ENCODE data around the gene AFAP1.

The AFAP1 gene

DNA sequence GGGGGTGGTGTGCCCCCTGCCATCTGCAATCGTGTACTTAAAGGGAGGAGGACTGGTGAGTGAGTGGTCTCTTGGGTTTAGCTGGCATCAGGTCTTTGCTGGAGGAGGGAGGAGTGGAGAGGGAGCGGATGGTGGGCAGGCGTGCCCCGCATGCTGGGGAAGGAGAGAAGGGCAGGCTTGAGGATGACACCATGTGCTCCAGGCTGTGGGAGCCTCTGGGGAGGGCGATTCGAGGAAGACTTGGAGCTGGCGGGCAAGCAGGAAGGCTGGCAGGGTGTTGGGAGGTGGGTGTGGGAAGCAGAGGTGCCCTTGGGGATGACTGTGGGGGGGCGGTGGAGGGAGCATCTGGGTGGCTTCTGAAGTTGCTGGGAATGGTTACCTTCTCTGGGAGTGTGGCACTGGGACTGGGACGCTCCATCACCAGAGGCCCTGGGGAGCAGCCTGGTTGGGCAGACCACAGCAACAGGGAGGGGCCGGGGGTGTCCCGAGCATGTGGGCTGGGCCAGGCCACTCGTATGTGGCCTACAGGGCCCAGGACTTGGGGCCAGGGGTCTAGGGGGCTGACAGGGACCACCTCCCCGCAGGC is 30.8 kb upstream of the AFAP1 start:
- TF ChIP-seq POLR2AphosphoS5 (IDR thresholded peaks at IDR 0.05; ENCODE audit: low read depth, low read length) = no peak
- TF ChIP-seq SIN3A (IDR thresholded peaks at IDR 0.05; ENCODE audit: borderline replicate concordance, insufficient read depth, low read length) = no peak
- TF ChIP-seq FOXP2 (optimal IDR thresholded peaks at IDR 0.05; ENCODE audit: borderline replicate concordance, extremely low read depth, extremely low read length, insufficient read depth) = no peak
- no peak for TF ChIP-seq TAF1 (IDR thresholded peaks at IDR 0.05; ENCODE audit: borderline replicate concordance, insufficient read depth, low read length)
- TF ChIP-seq, protein P1, sequence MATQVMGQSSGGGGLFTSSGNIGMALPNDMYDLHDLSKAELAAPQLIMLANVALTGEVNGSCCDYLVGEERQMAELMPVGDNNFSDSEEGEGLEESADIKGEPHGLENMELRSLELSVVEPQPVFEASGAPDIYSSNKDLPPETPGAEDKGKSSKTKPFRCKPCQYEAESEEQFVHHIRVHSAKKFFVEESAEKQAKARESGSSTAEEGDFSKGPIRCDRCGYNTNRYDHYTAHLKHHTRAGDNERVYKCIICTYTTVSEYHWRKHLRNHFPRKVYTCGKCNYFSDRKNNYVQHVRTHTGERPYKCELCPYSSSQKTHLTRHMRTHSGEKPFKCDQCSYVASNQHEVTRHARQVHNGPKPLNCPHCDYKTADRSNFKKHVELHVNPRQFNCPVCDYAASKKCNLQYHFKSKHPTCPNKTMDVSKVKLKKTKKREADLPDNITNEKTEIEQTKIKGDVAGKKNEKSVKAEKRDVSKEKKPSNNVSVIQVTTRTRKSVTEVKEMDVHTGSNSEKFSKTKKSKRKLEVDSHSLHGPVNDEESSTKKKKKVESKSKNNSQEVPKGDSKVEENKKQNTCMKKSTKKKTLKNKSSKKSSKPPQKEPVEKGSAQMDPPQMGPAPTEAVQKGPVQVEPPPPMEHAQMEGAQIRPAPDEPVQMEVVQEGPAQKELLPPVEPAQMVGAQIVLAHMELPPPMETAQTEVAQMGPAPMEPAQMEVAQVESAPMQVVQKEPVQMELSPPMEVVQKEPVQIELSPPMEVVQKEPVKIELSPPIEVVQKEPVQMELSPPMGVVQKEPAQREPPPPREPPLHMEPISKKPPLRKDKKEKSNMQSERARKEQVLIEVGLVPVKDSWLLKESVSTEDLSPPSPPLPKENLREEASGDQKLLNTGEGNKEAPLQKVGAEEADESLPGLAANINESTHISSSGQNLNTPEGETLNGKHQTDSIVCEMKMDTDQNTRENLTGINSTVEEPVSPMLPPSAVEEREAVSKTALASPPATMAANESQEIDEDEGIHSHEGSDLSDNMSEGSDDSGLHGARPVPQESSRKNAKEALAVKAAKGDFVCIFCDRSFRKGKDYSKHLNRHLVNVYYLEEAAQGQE (IDR thresholded peaks at IDR 0.05; ENCODE audit: insufficient read depth in 1 of 2, low read depth in 2 of 2, low read length in 2 of 2) = no peak

DNA sequence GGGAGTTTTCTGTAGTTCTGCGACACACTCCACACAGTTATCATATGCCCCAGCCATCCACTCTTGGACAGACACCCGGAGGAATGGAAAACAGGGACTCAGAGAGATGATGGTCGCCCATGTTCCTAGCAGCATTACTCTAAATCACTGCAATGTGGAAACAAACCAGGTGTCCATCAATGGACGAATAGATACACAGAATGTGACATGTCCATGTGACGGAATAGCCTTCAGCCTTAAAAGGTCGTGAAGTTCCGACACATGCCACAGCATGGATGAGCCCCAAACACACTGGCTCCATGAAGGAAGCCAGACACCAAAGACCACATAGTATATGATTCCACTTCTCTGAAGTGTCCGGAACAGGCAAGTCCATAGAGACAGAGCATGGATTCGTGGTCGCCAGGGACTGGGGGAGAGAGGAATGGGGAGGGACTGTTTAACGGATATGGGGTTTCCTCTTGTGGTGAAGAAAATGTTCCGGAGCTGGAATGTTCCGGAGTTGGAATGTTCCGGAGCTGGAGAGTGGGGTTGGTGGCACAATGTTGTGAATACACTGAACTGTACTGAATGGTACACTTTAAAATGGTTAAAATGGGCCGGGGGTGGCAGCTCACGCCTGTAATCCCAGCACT is 28.7 kb upstream of the AFAP1 start:
- TF ChIP-seq, protein P1 (IDR thresholded peaks at IDR 0.05; ENCODE audit: insufficient read depth in 1 of 2, low read depth in 2 of 2, low read length in 2 of 2) = no peak
- TF ChIP-seq POLR2AphosphoS5 (IDR thresholded peaks at IDR 0.05; ENCODE audit: low read depth, low read length) (no peak), TAF1 (IDR thresholded peaks at IDR 0.05; ENCODE audit: borderline replicate concordance, insufficient read depth, low read length) (no peak), SIN3A (IDR thresholded peaks at IDR 0.05; ENCODE audit: borderline replicate concordance, insufficient read depth, low read length) (no peak), FOXP2 (optimal IDR thresholded peaks at IDR 0.05; ENCODE audit: borderline replicate concordance, extremely low read depth, extremely low read length, insufficient read depth) (no peak)

DNA sequence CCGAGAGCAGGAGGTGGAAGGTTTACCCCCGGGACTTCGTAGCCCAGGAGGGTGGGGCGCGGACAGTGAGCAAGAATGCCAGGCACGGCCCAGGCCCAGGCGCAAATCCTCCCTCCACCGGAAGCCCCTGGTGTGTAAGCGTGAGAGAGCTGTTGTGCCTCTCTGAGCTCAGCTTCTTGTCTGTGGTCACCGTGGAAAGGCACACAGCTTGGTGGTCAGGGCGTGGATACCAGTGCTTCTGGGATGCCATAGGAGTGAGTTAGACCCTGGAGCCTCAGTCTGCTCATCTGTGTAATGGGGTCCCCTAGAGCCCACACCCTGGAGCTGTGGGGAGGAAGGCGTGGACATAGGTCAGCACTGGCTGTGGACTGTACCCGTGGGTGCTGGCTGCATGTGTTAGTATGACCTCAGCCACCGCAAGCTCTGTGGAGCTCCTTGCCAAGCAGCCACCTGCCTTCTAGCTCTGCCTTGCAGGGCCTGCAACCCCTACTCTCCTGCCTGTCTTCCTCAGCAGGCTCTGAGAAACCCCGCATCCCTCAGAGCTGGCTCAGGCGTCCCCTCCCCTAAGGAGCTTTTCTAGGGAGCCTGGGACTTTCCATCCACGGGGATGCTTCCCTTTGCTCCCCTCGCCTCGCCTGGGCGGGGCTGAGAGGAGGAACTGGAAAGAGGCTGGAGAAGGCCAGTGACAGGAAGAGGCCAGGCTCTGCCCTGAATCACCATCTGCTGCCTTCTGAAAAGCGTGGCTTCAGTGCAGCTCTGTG is 28.0 kb upstream of the AFAP1 start:
- TF ChIP-seq POLR2AphosphoS5 (IDR thresholded peaks at IDR 0.05; ENCODE audit: low read depth, low read length) (no peak), FOXP2 (optimal IDR thresholded peaks at IDR 0.05; ENCODE audit: borderline replicate concordance, extremely low read depth, extremely low read length, insufficient read depth) (no peak), SIN3A (IDR thresholded peaks at IDR 0.05; ENCODE audit: borderline replicate concordance, insufficient read depth, low read length) (no peak), TAF1 (IDR thresholded peaks at IDR 0.05; ENCODE audit: borderline replicate concordance, insufficient read depth, low read length) (no peak)
- TF ChIP-seq, protein P1 (IDR thresholded peaks at IDR 0.05; ENCODE audit: insufficient read depth in 1 of 2, low read depth in 2 of 2, low read length in 2 of 2) = no peak

DNA sequence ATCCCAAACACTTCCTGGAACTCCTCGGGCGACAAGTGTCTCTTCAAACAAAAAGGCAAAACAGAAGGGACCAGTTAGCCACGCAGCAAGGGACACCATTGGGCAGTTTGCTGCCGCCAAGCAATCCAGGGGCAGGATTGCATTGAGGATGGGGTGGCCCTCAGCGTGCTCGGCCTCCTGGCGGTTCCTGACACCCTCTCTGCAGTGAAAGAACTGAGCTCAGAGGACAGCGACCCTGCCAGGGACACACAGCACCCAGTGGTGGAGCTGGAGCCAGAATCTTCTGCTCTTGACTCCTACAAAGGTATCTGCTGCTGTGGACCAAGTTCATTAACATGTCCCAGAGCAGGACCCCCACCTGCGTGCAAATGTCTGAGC is 27.4 kb upstream of the AFAP1 start:
- TF ChIP-seq, protein P1 (IDR thresholded peaks at IDR 0.05; ENCODE audit: insufficient read depth in 1 of 2, low read depth in 2 of 2, low read length in 2 of 2) = no peak
- TF ChIP-seq FOXP2 (optimal IDR thresholded peaks at IDR 0.05; ENCODE audit: borderline replicate concordance, extremely low read depth, extremely low read length, insufficient read depth) (no peak), TAF1 (IDR thresholded peaks at IDR 0.05; ENCODE audit: borderline replicate concordance, insufficient read depth, low read length) (no peak), POLR2AphosphoS5 (IDR thresholded peaks at IDR 0.05; ENCODE audit: low read depth, low read length) (no peak), SIN3A (IDR thresholded peaks at IDR 0.05; ENCODE audit: borderline replicate concordance, insufficient read depth, low read length) (no peak)

Measured in PFSK-1 (cell line).